ENCODE results near the gene IL10RA. TPM values are rescaled to one million over a fixed set of nuclear protein-coding genes. Genes with fewer than 3 reads are reported as not detected.
A peak's percentile ranks its signal among the peaks of the same experiment; 100 is the strongest.
"Not testable (repeated sequence)": the region's sequence is repeated elsewhere in the genome, so short reads cannot be mapped to it uniquely, and the experiment has no call there.

IL10RA gene
- total RNA-seq, 1 donor from 2014 or later = 29.5 TPM

- intact Hi-C loops (cut with DNase I) = loop anchor here (1.0 kb wide), 1 partner anchor 48 kb away; no protein-coding TSS in a partner anchor
- ATAC-seq (peak; percentile 30), DNase-seq (ENCODE audit: low spot score) (no peak)
Observed at GRCh38 chr11:117959438-117960149, 26.6 kb upstream of the IL10RA start.

GRCh38 chr11:117960406-117960805 lies 25.8 kb upstream of the IL10RA start:
- ATAC-seq (no peak), DNase-seq (ENCODE audit: low spot score) (no peak)
- intact Hi-C loops (cut with DNase I) = loop anchor here (1.0 kb wide), 1 partner anchor 49 kb away; no protein-coding TSS in a partner anchor

GRCh38 chr11:117961896-117962295 lies 24.3 kb upstream of the IL10RA start:
- ATAC-seq (no peak), DNase-seq (ENCODE audit: low spot score) (no peak)
- intact Hi-C loops (cut with DNase I) = no loop called here

DNA sequence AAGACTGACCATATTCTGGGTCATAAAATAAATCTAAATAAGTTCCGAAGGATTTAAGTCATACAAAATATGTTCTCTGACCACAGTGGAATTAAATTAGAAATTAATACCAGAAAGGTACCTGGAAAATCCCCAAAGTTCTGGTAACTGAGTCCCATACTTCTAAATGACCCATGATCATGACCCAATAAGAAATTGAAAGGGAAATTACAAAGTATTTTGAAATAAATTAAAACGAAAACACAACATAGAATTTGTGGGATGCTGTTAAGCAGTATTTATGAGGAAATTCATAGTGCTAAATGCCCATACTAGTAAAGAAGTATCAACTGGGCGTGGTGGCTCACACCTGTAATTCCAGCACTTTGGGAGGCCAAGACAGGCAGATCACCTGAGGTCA lies 23.4 kb upstream of the IL10RA start:
- intact Hi-C loops (cut with DNase I) = no loop called here
- DNase-seq (ENCODE audit: low spot score) = no peak
- no peak for ATAC-seq

- DNase-seq (ENCODE audit: low spot score) = no peak
- ATAC-seq = no peak
- intact Hi-C loops (cut with DNase I) = no loop called here
Observed at GRCh38 chr11:117966908-117967307, 19.3 kb upstream of the IL10RA start.

- ATAC-seq (no peak), DNase-seq (ENCODE audit: low spot score) (no peak)
- intact Hi-C loops (cut with DNase I) = no loop called here
Observed at GRCh38 chr11:117969160-117969991, 16.8 kb upstream of the IL10RA start.

DNA sequence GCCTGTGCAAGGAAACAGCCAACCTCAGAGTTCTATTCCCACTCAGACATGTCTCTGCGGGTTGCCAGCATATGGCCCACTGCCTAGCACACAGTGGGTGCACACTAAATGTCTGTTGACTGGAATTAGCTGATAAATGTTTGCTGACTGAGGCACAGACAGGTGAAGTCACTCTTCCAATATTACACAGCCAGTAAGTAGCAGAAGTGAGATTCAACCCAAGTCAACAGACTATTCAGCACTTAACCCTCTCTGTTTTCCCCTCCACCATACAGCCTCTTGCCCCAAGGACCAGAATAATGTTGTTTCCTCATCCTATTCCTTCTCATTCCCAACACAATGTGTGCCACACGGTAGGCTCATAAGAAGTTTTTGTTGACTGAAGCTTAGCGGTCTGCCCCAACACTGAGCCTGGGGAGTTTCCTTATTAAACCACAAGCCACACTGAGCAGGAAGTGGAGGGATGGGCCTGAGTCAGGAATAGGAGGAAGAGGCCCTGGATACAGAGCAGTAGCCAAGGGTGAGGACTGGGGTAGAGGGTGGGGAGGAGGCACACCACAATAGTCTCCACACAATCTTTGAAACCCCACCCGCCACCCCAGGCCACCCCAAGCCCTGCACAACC lies 15.7 kb upstream of the IL10RA start:
- DNase-seq (ENCODE audit: low spot score) (no peak), ATAC-seq (peak; percentile 63)
- intact Hi-C loops (cut with DNase I) = no loop called here

GRCh38 chr11:117972044-117972443 lies 14.2 kb upstream of the IL10RA start:
- ATAC-seq (no peak), DNase-seq (ENCODE audit: low spot score) (no peak)
- intact Hi-C loops (cut with DNase I) = no loop called here

DNA sequence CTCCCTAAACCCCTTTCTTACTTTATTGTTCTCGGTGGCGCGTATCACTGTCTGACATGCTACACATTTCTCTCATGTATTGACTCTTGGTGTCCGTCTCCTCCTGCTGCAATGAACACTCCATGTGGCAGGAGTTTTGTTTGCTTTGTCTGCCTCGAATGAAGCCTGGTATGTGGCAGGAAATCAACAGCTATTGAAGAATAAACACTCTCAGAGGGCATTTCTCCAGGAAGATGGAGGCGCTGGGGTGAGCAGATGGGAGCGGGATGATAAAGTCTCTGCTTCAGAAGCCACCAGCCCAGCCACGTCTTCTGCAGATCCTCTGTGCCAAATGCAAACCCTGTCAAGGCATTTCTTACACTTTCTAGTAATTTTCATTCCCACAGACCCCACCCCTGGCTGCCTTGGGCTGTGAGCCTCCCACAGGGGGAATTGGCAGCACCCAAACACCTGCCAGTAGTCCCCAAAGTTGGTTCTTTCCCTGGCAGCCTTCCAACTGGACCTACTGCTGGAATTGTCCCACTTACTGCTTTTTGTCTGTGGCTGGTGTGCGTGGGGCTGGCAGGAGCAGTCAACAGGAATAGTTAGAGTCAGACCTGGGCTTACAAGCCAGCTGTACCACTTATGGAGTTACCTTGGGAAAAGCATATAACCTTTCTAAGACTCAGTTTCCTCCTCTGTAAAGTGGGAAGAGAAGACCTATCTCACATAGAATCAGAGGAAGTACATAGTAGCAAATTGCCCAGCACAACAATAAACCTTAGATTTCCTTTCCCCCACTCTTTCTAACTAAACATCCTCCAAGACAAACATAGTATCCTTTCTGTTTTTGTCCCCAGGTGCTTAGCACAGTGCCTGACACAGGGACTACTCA lies 13.3 kb upstream of the IL10RA start:
- ATAC-seq (no peak), DNase-seq (ENCODE audit: low spot score) (no peak)
- intact Hi-C loops (cut with DNase I) = no loop called here

DNA sequence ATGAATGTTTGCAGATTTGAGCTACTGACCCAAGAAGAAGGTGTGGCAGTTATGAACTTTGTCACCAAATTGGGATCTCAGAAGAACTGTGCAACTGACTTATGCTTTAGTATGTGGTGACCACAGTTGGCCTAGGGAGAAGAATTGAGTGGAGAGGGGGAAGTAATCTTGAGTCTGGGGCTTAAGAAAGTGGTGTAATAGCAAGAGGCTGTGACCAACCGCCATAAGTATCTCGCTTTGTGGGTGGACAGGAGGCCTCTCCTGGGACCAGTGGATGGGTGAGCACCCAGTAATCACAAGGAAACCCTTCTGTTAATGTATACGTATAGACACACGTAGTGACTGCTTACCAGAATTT lies 12.7 kb upstream of the IL10RA start:
- intact Hi-C loops (cut with DNase I) = no loop called here
- ATAC-seq (no peak), DNase-seq (ENCODE audit: low spot score) (no peak)

DNA sequence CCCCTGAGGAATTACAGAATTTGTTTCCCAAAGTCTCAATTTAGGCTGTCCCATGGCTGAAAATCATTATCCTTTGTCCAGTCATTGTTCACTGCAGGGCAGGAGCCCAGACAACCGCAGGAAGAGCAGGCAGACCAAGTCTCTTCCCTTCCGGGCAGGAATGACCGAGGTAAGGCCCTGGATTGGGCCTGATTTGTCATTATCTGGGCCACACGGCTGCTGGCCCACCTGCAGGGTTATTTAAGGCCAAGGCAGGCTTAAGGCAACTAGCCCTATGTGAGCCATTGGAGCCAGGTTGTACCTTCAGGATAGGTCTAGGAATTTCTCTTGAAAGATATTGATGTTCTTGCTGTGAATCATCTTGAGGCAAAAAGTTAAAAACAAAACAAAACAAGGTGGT lies 9.7 kb upstream of the IL10RA start:
- intact Hi-C loops (cut with DNase I) = no loop called here
- DNase-seq (ENCODE audit: low spot score) = no peak

DNA sequence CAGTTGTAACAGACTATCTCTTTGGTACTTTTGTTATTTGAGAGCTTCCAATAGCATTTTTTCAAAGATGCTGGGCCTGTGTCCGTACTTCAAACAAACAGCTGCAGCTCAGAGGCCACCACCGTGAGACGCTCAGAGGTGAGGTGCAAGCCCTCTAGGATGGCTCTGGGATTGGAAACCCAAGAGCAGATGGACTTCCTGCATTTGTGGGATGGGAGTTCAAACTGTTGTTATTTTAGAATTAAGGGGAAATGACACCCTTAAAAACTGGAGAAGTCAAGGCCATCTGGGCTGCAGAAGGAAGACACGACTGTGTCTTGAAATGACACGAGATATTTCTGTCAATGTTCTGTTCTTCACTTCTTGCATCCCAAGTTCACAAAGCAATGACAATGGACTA lies 9.2 kb upstream of the IL10RA start:
- DNase-seq (ENCODE audit: low spot score) = no peak
- peak; percentile 29 for ATAC-seq
- intact Hi-C loops (cut with DNase I) = no loop called here

More for the DNA sequence above, 9.7 kb upstream of the IL10RA start:
- no peak for ATAC-seq

- intact Hi-C loops (cut with DNase I); DNase-seq (ENCODE audit: low spot score); ATAC-seq: not testable (repeated sequence)
Observed at GRCh38 chr11:117977612-117978264, 8.5 kb upstream of the IL10RA start.

- DNase-seq (ENCODE audit: low spot score); intact Hi-C loops (cut with DNase I); ATAC-seq: not testable (repeated sequence)
Observed at GRCh38 chr11:117978291-117978910, 7.8 kb upstream of the IL10RA start.

GRCh38 chr11:117978991-117979390 lies 7.2 kb upstream of the IL10RA start:
- no peak for ATAC-seq
- no peak for DNase-seq (ENCODE audit: low spot score)
- intact Hi-C loops (cut with DNase I) = no loop called here

- DNase-seq (ENCODE audit: low spot score) = no peak
- intact Hi-C loops (cut with DNase I) = no loop called here
- ATAC-seq = peak; percentile 80
Observed at GRCh38 chr11:117979481-117980211, 6.5 kb upstream of the IL10RA start.

- intact Hi-C loops (cut with DNase I) = no loop called here
- ATAC-seq (no peak), DNase-seq (ENCODE audit: low spot score) (no peak)
Observed at GRCh38 chr11:117980280-117980679, 5.9 kb upstream of the IL10RA start.
